GM18861 (cell line): ENCODE measurements around the gene RAB9B.
A peak's percentile ranks its signal among the peaks of the same experiment; 100 is the strongest.

Source experiments
- ATAC-seq: cut with Tn5 transposase; IDR thresholded peaks from one replicate; pipeline ENCODE4 v1.9.1; 2021; ENCODE audit not compliant: unreplicated experiment

The RAB9B gene

GRCh38 chrX:103817101-103817500 lies 15.0 kb downstream of the RAB9B start:
- peak; percentile 12 for ATAC-seq

GRCh38 chrX:103811858-103812257 lies 20.2 kb downstream of the RAB9B start:
- ATAC-seq, result no peak

GRCh38 chrX:103806862-103807474 lies 25.1 kb downstream of the RAB9B start:
- ATAC-seq, result no peak

GRCh38 chrX:103805860-103806259 lies 26.2 kb downstream of the RAB9B start:
- ATAC-seq, result no peak

GRCh38 chrX:103800318-103800717 lies 31.7 kb downstream of the RAB9B start:
- no peak for ATAC-seq

GRCh38 chrX:103797691-103798090 lies 34.4 kb downstream of the RAB9B start:
- no peak for ATAC-seq

- no peak for ATAC-seq
Observed at GRCh38 chrX:103794119-103794518, 37.9 kb downstream of the RAB9B start.

- ATAC-seq, result no peak
Observed at GRCh38 chrX:103793545-103793940, 38.5 kb downstream of the RAB9B start.

- no peak for ATAC-seq
Observed at GRCh38 chrX:103792916-103793544, 39.0 kb downstream of the RAB9B start.

- no peak for ATAC-seq
Observed at GRCh38 chrX:103791826-103792485, 40.1 kb downstream of the RAB9B start.

GRCh38 chrX:103791228-103791627 lies 40.8 kb downstream of the RAB9B start:
- no peak for ATAC-seq

GRCh38 chrX:103789004-103789403 lies 43.1 kb downstream of the RAB9B start:
- ATAC-seq, result peak; percentile 76

GRCh38 chrX:103783971-103784370 lies 48.1 kb downstream of the RAB9B start:
- ATAC-seq, result no peak

- no peak for ATAC-seq
Observed at GRCh38 chrX:103783196-103783595, 48.9 kb downstream of the RAB9B start.

GRCh38 chrX:103782640-103783039 lies 49.4 kb downstream of the RAB9B start:
- no peak for ATAC-seq

GRCh38 chrX:103781706-103782105 lies 50.4 kb downstream of the RAB9B start:
- ATAC-seq, result no peak

- ATAC-seq, result no peak
Observed at GRCh38 chrX:103781062-103781402, 51.0 kb downstream of the RAB9B start.

- ATAC-seq, result no peak
Observed at GRCh38 chrX:103780336-103781061, 51.6 kb downstream of the RAB9B start.

- no peak for ATAC-seq
Observed at GRCh38 chrX:103779141-103779789, 52.8 kb downstream of the RAB9B start.

- ATAC-seq, result no peak
Observed at GRCh38 chrX:103776546-103776945, 55.5 kb downstream of the RAB9B start, which contains the start of gene PLP1. Gene PLP1 (plus strand): TSS chrX:103776840. CDS start chrX:103776996, 156 bp downstream.

GRCh38 chrX:103774070-103774642 lies 57.9 kb downstream of the RAB9B start:
- ATAC-seq, result no peak
